ENCODE measurements around the gene DNAH9. TPM values are rescaled to one million over a fixed set of nuclear protein-coding genes. Genes with fewer than 3 reads are reported as not detected.

The DNAH9 gene
- total and polyA plus RNA-seq, 12 donors, result 0.06 to 0.10 TPM; not detected in 10

GRCh38 chr17:11840831-11841230, 242.6 kb downstream of the DNAH9 start:
- H3K27me3 ChIP-seq, result no peaks in the 10 kb centered on the region
- ATAC-seq (no peak), DNase-seq (no peak)
- H3K27ac ChIP-seq, result peak overlapping the region in 3 of 10 donors; percentile 17 to 47 (median 40)
- H3K36me3 ChIP-seq, result no peaks in the 10 kb centered on the region
- no peak for TF ChIP-seq CTCF (IDR thresholded peaks at IDR 0.05)
- H3K4me1 ChIP-seq, result peaks cover 0 to 19% (median 5%) of the 10 kb centered on the region in 9 donors
- H3K9me3 ChIP-seq, result no peaks in the 10 kb centered on the region
- WGBS, 2 donors, result 39 to 59% methylated on average over 2 of the region's 2 CpGs
- no peak overlapping the region for H3K4me3 ChIP-seq
- intact Hi-C loops (cut with DNase I), result no loop called here

- ATAC-seq (no peak), DNase-seq (no peak)
- H3K36me3 ChIP-seq, result no peaks in the 10 kb centered on the region
- H3K9me3 ChIP-seq, result no peaks in the 10 kb centered on the region
- peaks cover 0 to 6% (median 0%) of the 10 kb centered on the region in 9 donors for H3K4me1 ChIP-seq
- no peak for TF ChIP-seq CTCF (IDR thresholded peaks at IDR 0.05)
- intact Hi-C loops (cut with DNase I), result no loop called here
- WGBS, 2 donors, result 71 to 74% methylated on average over 2 of the region's 2 CpGs
- H3K27ac ChIP-seq, result no peak overlapping the region
- H3K27me3 ChIP-seq, result peaks cover 0 to 7% (median 0%) of the 10 kb centered on the region in 7 donors
- H3K4me3 ChIP-seq, result no peak overlapping the region
Measured at GRCh38 chr17:11848330-11848729, 250.1 kb downstream of the DNAH9 start.

GRCh38 chr17:11852231-11852630, 254.0 kb downstream of the DNAH9 start:
- 71 to 76% methylated on average over 4 of the region's 4 CpGs for WGBS, 2 donors
- TF ChIP-seq CTCF (IDR thresholded peaks at IDR 0.05), result no peak
- no peak for DNase-seq

DNA sequence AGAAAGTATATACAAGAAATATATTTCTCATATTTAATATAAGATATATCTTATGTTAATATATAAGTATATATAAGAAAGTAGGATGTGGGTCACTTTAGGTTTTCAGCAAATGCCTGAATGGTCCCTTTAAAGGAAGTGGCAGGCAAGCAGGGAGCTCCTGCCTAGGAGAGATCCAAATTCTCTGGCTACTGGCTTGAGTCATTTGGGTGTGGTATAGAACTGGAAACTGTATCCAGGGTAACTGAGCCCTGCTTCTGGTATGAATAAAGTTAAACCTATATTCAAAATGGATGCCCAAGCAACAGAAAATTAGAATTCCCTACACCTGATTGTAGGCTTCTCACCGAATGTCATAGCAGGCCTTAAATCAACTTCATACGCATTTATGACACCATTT, 254.6 kb downstream of the DNAH9 start:
- no peaks in the 10 kb centered on the region for H3K9me3 ChIP-seq
- intact Hi-C loops (cut with DNase I), result no loop called here
- DNase-seq (no peak), ATAC-seq (peak in 4 of 8 donors; percentile 48 to 70 (median 60))
- H3K4me3 ChIP-seq, result no peak overlapping the region
- H3K36me3 ChIP-seq, result no peaks in the 10 kb centered on the region
- WGBS, 2 donors, result 90% methylated on average over 2 of the region's 2 CpGs
- TF ChIP-seq CTCF (IDR thresholded peaks at IDR 0.05), result no peak
- H3K27me3 ChIP-seq, result peaks cover 0 to 7% (median 0%) of the 10 kb centered on the region in 7 donors
- H3K4me1 ChIP-seq, result peaks cover 0 to 6% (median 0%) of the 10 kb centered on the region in 9 donors
- peak overlapping the region in 5 of 10 donors; percentile 3 to 36 (median 25) for H3K27ac ChIP-seq

More at GRCh38 chr17:11852231-11852630, 254.0 kb downstream of the DNAH9 start:
- intact Hi-C loops (cut with DNase I), result no loop called here
- Histone ChIP-seq H3K36me3 (no peaks in the 10 kb centered on the region), H3K4me3 (no peak overlapping the region), H3K9me3 (no peaks in the 10 kb centered on the region), H3K27me3 (peaks cover 0 to 7% (median 0%) of the 10 kb centered on the region in 7 donors), H3K27ac (no peak overlapping the region), H3K4me1 (peaks cover 0 to 6% (median 0%) of the 10 kb centered on the region in 9 donors)
- no peak for ATAC-seq
